ENCODE results near the gene SH3GLB2.

DNA sequence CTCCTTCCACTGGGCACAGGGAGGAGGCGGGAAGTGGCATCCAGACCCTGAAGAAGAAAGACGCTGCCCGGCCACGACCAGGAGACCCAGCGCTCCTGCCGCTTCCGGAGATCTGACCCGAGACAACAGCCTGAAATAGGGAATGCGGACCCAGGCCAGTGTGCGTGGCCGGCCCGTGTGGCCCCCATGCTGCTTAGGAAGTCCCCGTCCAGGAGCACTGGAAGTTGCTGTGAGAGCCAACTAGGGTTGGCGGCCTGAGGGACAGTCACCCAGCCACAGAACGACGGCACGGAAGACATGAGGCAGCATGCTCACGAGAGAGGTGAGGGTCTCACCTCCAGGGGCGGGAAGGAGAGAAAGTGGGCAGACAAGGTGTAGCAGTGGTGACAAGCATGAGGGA, 17.0 kb downstream of the SH3GLB2 start:
- TF ChIP-seq, protein P1, sequence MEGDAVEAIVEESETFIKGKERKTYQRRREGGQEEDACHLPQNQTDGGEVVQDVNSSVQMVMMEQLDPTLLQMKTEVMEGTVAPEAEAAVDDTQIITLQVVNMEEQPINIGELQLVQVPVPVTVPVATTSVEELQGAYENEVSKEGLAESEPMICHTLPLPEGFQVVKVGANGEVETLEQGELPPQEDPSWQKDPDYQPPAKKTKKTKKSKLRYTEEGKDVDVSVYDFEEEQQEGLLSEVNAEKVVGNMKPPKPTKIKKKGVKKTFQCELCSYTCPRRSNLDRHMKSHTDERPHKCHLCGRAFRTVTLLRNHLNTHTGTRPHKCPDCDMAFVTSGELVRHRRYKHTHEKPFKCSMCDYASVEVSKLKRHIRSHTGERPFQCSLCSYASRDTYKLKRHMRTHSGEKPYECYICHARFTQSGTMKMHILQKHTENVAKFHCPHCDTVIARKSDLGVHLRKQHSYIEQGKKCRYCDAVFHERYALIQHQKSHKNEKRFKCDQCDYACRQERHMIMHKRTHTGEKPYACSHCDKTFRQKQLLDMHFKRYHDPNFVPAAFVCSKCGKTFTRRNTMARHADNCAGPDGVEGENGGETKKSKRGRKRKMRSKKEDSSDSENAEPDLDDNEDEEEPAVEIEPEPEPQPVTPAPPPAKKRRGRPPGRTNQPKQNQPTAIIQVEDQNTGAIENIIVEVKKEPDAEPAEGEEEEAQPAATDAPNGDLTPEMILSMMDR (IDR thresholded peaks at IDR 0.05), result no peak
- no peak for TF ChIP-seq POLR2A (IDR thresholded peaks at IDR 0.05)
